Chondrocyte (in vitro differentiated cells): ENCODE measurements around the gene DIAPH2. TPM values are rescaled to one million over a fixed set of nuclear protein-coding genes. Genes with fewer than 3 reads are reported as not detected.
"Not testable (repeated sequence)": the region's sequence is repeated elsewhere in the genome, so short reads cannot be mapped to it uniquely, and the experiment has no call there.

Experiments used
- DNase-seq: peaks from one replicate; pipeline ENCODE4 v3.0.0; 2021; ENCODE audit warnings: mixed read lengths, low spot score
- H3K27ac Mint-ChIP-seq: one replicate; pipeline ENCODE4 v1.8.0; 2021; ENCODE audit warnings: mild to moderate bottlenecking, moderate library complexity, mixed read lengths; ENCODE audit not compliant: unreplicated experiment
- H3K27me3 Mint-ChIP-seq: 2 replicates; pipeline ENCODE4 v1.8.0; 2021; ENCODE audit warnings: low read depth, mixed read lengths
- H3K36me3 Mint-ChIP-seq: 2 replicates; pipeline ENCODE4 v1.8.0; 2021; ENCODE audit warnings: low read depth, mixed read lengths
- H3K4me1 Mint-ChIP-seq: 2 replicates; pipeline ENCODE4 v1.8.0; 2021; ENCODE audit warnings: low read depth, mild to moderate bottlenecking, mixed read lengths
- H3K4me3 Mint-ChIP-seq: one replicate; pipeline ENCODE4 v1.8.0; 2021; ENCODE audit warnings: mild to moderate bottlenecking, moderate library complexity, mixed read lengths; ENCODE audit not compliant: unreplicated experiment
- H3K9me3 Mint-ChIP-seq: 2 replicates; pipeline ENCODE4 v1.8.0; 2021; ENCODE audit warnings: low read depth, mixed read lengths
- total RNA-seq: library from RNA; stranded (reverse); gene quantifications from 3 replicates; pipeline ENCODE4 v1.2.1, GENCODE V29; 2021
- TF ChIP-seq, protein P1 (sequence below): fragments of 200-600 bp; sonication (generic); IDR thresholded peaks from 2 replicates; pipeline ENCODE4 v1.5.0; 2021; ENCODE audit warnings: antibody characterized with exemption, mild to moderate bottlenecking, moderate library complexity

Gene DIAPH2
- total RNA-seq, 1 donor from 2014 or later: 14.5 TPM

DNA sequence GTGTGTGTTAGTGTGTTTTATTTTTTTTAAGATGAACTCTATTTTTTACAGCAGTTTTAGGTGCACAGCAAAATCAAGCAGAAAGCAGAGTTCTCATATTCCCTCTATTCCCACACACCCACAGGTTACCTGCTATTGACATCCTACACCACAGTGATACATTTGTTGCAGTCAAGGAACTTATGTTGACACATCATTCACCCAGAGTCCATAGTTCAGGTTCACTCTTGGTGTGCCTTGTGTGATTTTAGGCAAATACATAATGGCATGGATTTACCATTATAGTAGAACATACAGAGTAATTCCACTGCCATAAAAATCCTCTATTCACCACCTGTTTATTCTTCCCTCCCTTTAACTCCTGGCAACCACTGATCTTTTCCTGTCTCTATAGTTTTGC, 28.7 kb downstream of the DIAPH2 start:
- Mint-ChIP-seq H3K27ac (no peak overlapping the region), H3K4me3 (no peak overlapping the region), H3K9me3 (no peaks in the 10 kb centered on the region), H3K4me1 (no peaks in the 10 kb centered on the region), H3K36me3 (no peaks in the 10 kb centered on the region), H3K27me3 (no peaks in the 10 kb centered on the region)
- no peak for DNase-seq
- TF ChIP-seq, protein P1, sequence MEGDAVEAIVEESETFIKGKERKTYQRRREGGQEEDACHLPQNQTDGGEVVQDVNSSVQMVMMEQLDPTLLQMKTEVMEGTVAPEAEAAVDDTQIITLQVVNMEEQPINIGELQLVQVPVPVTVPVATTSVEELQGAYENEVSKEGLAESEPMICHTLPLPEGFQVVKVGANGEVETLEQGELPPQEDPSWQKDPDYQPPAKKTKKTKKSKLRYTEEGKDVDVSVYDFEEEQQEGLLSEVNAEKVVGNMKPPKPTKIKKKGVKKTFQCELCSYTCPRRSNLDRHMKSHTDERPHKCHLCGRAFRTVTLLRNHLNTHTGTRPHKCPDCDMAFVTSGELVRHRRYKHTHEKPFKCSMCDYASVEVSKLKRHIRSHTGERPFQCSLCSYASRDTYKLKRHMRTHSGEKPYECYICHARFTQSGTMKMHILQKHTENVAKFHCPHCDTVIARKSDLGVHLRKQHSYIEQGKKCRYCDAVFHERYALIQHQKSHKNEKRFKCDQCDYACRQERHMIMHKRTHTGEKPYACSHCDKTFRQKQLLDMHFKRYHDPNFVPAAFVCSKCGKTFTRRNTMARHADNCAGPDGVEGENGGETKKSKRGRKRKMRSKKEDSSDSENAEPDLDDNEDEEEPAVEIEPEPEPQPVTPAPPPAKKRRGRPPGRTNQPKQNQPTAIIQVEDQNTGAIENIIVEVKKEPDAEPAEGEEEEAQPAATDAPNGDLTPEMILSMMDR: no peak

DNA sequence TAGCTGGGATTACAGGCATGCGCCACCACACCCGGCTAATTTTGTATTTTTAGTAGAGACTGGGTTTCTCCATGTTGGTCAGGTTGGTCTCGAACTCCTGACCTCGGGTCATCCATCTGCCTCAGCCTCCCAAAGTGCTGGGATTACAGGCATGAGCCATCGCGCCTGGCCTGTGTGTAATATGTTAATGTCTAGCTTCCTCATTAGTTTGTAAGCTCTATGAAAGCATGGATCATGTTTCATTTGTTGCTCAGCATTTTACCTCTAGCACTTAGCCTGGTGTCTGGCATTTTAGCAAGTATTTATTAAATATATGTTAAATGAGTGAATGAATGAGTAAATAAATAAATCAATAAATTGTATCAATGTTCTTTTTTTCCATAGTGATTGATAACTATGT, 29.8 kb downstream of the DIAPH2 start:
- H3K4me3 Mint-ChIP-seq, H3K27ac Mint-ChIP-seq, H3K27me3 Mint-ChIP-seq, H3K36me3 Mint-ChIP-seq, H3K4me1 Mint-ChIP-seq, H3K9me3 Mint-ChIP-seq, DNase-seq: not testable (repeated sequence)

GRCh38 chrX:96715481-96715880, 30.8 kb downstream of the DIAPH2 start:
- no peak for DNase-seq
- H3K4me1 Mint-ChIP-seq: no peaks in the 10 kb centered on the region
- no peak overlapping the region for H3K4me3 Mint-ChIP-seq
- H3K27ac Mint-ChIP-seq: no peak overlapping the region
- H3K36me3 Mint-ChIP-seq: peaks cover 1% of the 10 kb centered on the region
- TF ChIP-seq, protein P1: no peak
- peaks cover 11% of the 10 kb centered on the region for H3K9me3 Mint-ChIP-seq
- H3K27me3 Mint-ChIP-seq: no peaks in the 10 kb centered on the region

DNA sequence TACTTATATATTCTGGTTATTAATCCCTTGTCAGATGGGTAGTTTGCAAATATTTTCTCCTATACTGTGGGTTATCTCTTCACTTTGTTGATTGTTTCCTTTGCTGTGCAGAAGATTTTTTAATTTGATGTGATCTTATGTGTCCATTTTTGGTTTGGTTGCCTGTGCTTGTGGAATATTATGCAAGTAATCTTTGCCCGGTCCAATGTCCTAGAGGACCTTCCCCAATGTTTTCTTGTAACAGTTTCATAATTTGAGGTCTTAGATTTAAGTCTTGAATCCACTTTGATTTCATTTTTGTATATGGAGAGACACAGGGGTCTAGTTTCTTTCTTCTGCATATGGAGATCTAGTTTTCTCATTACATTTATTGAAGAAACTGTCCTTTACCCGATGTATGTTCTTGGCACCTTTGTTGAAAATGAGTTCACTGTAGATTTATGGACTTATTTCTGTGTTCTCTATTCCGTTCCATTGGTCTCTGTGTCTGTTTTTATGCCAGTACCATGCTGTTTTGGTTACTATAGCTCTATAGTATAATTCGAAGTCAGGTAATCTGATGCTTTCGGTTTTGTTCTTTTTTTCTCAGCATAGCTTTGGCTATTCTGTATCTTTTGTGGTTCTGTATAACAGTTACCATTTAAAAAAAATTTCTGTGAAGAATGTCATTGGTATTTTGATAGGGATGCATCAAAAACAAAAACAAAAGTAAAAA, 34.7 kb downstream of the DIAPH2 start:
- Mint-ChIP-seq H3K9me3 (peaks cover 11% of the 10 kb centered on the region), H3K4me1 (no peaks in the 10 kb centered on the region), H3K27me3 (no peaks in the 10 kb centered on the region), H3K27ac (no peak overlapping the region), H3K4me3 (no peak overlapping the region), H3K36me3 (peaks cover 1% of the 10 kb centered on the region)
- DNase-seq: no peak
- TF ChIP-seq, protein P1: no peak

DNA sequence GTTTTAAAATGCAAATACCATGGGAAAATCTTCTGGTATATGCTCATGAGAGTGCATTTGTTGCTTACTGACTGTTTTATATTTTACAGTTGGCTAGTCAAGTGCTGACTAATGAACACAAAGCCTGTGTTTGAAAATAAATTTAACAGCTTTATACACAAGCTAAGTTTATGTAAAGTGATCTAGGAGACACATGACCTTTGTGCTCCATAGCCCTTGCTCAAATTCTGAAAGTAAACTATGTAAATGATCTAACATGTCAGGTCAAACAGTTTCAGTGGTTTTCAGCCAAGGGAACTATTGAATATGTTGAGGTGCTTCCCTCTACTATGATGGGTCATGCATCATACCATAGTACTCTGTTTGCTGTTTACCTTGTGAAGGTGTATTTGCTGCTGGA, 36.7 kb downstream of the DIAPH2 start:
- DNase-seq: no peak
- H3K4me1 Mint-ChIP-seq: no peaks in the 10 kb centered on the region
- H3K27ac Mint-ChIP-seq: no peak overlapping the region
- no peak overlapping the region for H3K4me3 Mint-ChIP-seq
- H3K36me3 Mint-ChIP-seq: peaks cover 1% of the 10 kb centered on the region
- no peaks in the 10 kb centered on the region for H3K27me3 Mint-ChIP-seq
- TF ChIP-seq, protein P1: no peak
- H3K9me3 Mint-ChIP-seq: peaks cover 11% of the 10 kb centered on the region

DNA sequence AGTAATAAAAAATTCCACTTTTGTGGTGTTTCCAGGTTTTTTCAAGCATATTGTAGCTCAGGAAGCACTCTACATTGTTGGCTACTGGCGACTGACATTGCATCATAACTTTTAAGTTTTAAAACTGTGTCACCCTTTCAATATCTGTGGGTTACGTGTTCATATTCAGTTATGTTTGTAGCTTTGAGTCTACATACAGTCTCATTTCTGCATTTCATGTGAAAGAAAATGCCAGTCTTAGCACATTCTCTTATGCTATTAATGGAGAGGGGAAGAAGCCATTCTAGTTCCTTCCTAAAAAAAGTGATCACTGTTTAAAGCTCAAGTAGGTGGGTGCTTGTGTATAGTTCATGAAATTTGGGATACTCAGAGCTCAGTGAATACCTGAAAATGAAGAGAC, 38.1 kb downstream of the DIAPH2 start:
- TF ChIP-seq, protein P1: no peak
- Mint-ChIP-seq H3K27me3 (no peaks in the 10 kb centered on the region), H3K4me3 (no peak overlapping the region), H3K36me3 (peaks cover 1% of the 10 kb centered on the region), H3K4me1 (no peaks in the 10 kb centered on the region), H3K27ac (no peak overlapping the region), H3K9me3 (peaks cover 11% of the 10 kb centered on the region)
- no peak for DNase-seq
